Activated CD8-positive, alpha-beta T cell treated with anti-CD3 and anti-CD28 coated beads for 36 hours (primary cell): ENCODE results near the gene PRR7. TPM values are rescaled to one million over a fixed set of nuclear protein-coding genes. Genes with fewer than 3 reads are reported as not detected.

Experiments
- ATAC-seq: fragments of 200-7000 bp; cut with Tn5 transposase; one replicate; pipeline ENCODE4 v1.10.0; 2021; ENCODE audit warnings: mild to moderate bottlenecking, moderate library complexity
- CTCF ChIA-PET: fragments of 350-600 bp; sonication (Branson Sonifier 250); formaldehyde crosslinking; loops from one replicate; lab custom pipeline; 2021; ENCODE audit warnings: antibody characterized with exemption; lab: Charles Lee
- POLR2A ChIA-PET: fragments of 350-600 bp; sonication (Branson Sonifier 250); formaldehyde crosslinking; loops from one replicate; lab custom pipeline; 2021; ENCODE audit warnings: antibody characterized with exemption; lab: Charles Lee
- DNase-seq: peaks from one replicate; pipeline ENCODE4 v3.0.0-alpha.2; 2020
- H3K27ac Mint-ChIP-seq: one replicate; pipeline ENCODE4 v1.8.0; 2021; ENCODE audit warnings: mild to moderate bottlenecking, mixed read lengths
- H3K27me3 Mint-ChIP-seq: one replicate; pipeline ENCODE4 v1.8.0; 2021; ENCODE audit warnings: mixed read lengths
- H3K36me3 Mint-ChIP-seq: one replicate; pipeline ENCODE4 v1.8.0; 2021; ENCODE audit warnings: low read depth, mixed read lengths
- H3K4me1 Mint-ChIP-seq: one replicate; pipeline ENCODE4 v1.8.0; 2021; ENCODE audit warnings: low read depth, mixed read lengths
- H3K4me3 Mint-ChIP-seq: one replicate; pipeline ENCODE4 v1.8.0; 2021; ENCODE audit warnings: mild to moderate bottlenecking, moderate library complexity, mixed read lengths
- H3K9me3 Mint-ChIP-seq: one replicate; pipeline ENCODE4 v1.8.0; 2021; ENCODE audit warnings: mixed read lengths
- intact Hi-C: fragments of 100-400 bp; cut with micrococcal nuclease; formaldehyde crosslinking; loops from one replicate; pipeline ENCODE4 v1.10.0; 2022
- total RNA-seq, 2 experiments: library from RNA; stranded (reverse); gene quantifications; one replicate each; pipeline ENCODE4 v1.2.3, GENCODE V29; 2021
- TF ChIP-seq, protein P1 (sequence below): fragments of 200-600 bp; IDR thresholded peaks from one replicate; pipeline ENCODE4 v1.8.0; 2022; ENCODE audit warnings: antibody characterized with exemption, mild to moderate bottlenecking

The PRR7 gene
- total RNA-seq, 2 experiments from 2014 or later: 32.6 to 36.4 TPM

DNA sequence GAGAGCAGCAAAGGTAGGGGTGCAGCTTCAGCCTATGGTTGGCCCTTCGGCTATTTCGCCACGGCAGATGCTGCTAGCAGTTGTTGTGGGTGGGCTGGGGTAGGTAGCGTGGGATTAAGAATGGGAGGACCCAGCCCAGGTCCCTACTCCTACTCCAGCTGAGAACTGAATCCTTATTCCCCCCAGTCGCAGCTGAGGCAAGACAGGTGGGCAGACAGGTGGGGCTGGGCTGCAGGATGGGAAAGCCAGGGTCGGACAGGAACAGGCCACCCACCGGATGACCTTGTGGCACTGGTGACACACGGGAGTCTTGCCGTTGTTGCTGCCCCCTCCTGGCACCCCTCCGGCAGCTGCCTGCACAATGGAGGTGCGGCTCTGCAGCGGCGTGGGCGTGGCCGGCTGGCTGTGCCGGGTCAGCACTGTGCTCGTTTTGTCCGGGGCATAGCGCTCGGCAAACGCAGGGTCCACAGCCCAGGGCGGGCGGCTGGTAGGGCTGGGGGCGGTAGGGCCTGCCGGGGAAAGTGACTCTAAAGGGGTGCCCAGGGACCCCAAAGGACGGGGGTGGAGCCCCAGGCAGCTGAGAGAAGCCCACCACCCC, 42.6 kb downstream of the PRR7 start:
- ATAC-seq (no peak), DNase-seq (peak; percentile 15)
- Mint-ChIP-seq H3K27me3 (no peaks in the 10 kb centered on the region), H3K9me3 (no peaks in the 10 kb centered on the region), H3K36me3 (peaks cover 43% of the 10 kb centered on the region), H3K4me1 (peaks cover 10% of the 10 kb centered on the region), H3K27ac (no peak overlapping the region), H3K4me3 (no peak overlapping the region)
- TF ChIP-seq, protein P1, sequence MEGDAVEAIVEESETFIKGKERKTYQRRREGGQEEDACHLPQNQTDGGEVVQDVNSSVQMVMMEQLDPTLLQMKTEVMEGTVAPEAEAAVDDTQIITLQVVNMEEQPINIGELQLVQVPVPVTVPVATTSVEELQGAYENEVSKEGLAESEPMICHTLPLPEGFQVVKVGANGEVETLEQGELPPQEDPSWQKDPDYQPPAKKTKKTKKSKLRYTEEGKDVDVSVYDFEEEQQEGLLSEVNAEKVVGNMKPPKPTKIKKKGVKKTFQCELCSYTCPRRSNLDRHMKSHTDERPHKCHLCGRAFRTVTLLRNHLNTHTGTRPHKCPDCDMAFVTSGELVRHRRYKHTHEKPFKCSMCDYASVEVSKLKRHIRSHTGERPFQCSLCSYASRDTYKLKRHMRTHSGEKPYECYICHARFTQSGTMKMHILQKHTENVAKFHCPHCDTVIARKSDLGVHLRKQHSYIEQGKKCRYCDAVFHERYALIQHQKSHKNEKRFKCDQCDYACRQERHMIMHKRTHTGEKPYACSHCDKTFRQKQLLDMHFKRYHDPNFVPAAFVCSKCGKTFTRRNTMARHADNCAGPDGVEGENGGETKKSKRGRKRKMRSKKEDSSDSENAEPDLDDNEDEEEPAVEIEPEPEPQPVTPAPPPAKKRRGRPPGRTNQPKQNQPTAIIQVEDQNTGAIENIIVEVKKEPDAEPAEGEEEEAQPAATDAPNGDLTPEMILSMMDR: no peak
- POLR2A ChIA-PET: interaction anchor here (0.8 to 2.1 kb wide), 4 partner anchors 13 to 47 kb away, joined by 3 to 5 read pairs (median 3); no protein-coding TSS in a partner anchor
- CTCF ChIA-PET: interaction anchor here (1.2 to 5.1 kb wide), 3 partner anchors 11 to 99 kb away, joined by 3 to 26 read pairs (median 5); no protein-coding TSS in a partner anchor
- intact Hi-C loops: no loop called here

DNA sequence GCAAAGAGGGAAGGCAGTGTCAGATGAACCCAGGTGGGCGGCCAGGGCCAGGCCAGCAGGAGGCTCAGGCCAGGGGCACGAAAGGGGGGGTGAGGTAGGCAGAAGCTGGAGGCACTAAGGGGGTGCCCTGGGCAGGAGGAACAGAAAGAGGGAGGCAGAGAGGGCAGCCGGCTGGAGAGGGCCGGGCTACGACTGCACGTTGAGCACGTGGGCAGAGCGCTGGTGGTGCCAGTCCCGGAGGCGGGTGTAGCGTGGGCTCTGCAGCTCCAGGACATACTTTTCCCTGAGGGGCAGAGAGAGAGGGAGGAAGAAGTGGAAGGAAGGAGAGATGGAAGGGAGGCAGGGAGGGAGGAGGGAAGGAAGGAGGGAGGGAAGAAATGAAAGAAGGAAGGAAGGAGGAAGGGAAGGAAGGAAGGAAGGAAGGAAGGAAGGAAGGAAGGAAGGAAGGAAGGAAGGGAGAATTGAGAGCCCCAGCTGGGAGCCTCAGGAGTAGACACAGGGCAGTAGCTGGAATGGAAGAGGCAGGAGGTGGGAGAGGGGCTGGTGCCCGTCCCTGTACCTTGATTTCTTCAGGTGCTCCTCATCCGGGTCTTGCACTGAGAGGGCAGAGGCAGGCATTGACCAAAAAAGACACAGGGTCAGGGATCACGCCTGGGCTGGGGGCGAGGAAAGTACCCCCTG, 43.8 kb downstream of the PRR7 start:
- peaks cover 20% of the 10 kb centered on the region for H3K4me1 Mint-ChIP-seq
- H3K27me3 Mint-ChIP-seq: no peaks in the 10 kb centered on the region
- TF ChIP-seq, protein P1: no peak
- no peak for DNase-seq
- peaks cover 43% of the 10 kb centered on the region for H3K36me3 Mint-ChIP-seq
- H3K27ac Mint-ChIP-seq: no peak overlapping the region
- no peaks in the 10 kb centered on the region for H3K9me3 Mint-ChIP-seq
- intact Hi-C loops: no loop called here
- ATAC-seq: no peak
- CTCF ChIA-PET: interaction anchor here (1.0 to 5.1 kb wide), 4 partner anchors 10 to 100 kb away, joined by 3 to 26 read pairs (median 4); no protein-coding TSS in a partner anchor
- POLR2A ChIA-PET: interaction anchor here (1.1 to 2.1 kb wide), 2 partner anchors 14 to 15 kb away, joined by 3 to 5 read pairs; no protein-coding TSS in a partner anchor
- no peak overlapping the region for H3K4me3 Mint-ChIP-seq

DNA sequence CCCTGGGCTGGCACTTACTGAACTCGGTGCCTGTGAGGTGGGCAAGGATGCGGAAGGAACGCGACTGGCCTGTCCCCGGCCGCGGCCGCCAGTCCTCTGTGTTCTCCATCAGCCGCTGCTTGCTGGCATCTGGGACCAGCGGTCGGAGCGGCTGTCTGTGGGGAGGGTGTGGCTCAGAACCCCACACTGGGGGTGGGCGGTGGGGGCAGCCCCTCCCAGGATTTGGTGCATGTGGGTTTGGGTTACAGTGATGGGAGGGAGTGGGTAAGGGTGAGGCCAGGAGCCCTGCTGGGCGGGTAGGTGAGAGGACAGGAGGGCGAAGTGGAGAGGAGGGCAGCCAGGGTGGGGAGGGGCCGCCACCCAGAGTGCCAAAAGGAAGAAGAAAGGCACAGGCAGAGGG, 44.4 kb downstream of the PRR7 start:
- H3K36me3 Mint-ChIP-seq: peaks cover 43% of the 10 kb centered on the region
- ChIA-PET POLR2A (no interaction called here), CTCF (interaction anchor here (1.0 to 5.1 kb wide), 2 partner anchors 9 to 13 kb away, joined by 3 to 26 read pairs; no protein-coding TSS in a partner anchor)
- peaks cover 24% of the 10 kb centered on the region for H3K4me1 Mint-ChIP-seq
- H3K27ac Mint-ChIP-seq: no peak overlapping the region
- TF ChIP-seq, protein P1: no peak
- DNase-seq: no peak
- H3K27me3 Mint-ChIP-seq: no peaks in the 10 kb centered on the region
- no peaks in the 10 kb centered on the region for H3K9me3 Mint-ChIP-seq
- H3K4me3 Mint-ChIP-seq: no peak overlapping the region
- ATAC-seq: no peak
- intact Hi-C loops: no loop called here

GRCh38 chr5:177491429-177491945, 44.9 kb downstream of the PRR7 start:
- intact Hi-C loops: no loop called here
- Mint-ChIP-seq H3K4me1 (peaks cover 27% of the 10 kb centered on the region), H3K27me3 (no peaks in the 10 kb centered on the region), H3K36me3 (peaks cover 39% of the 10 kb centered on the region), H3K4me3 (no peak overlapping the region), H3K9me3 (no peaks in the 10 kb centered on the region), H3K27ac (no peak overlapping the region)
- POLR2A ChIA-PET: interaction anchor here (1.6 to 7.1 kb wide), 2 partner anchors 14 to 44 kb away, joined by 10 to 130 read pairs; partner anchors contain the start of genes DBN1 and PRR7
- DNase-seq: peak; percentile 60
- CTCF ChIA-PET: interaction anchor here (0.7 to 5.1 kb wide), 3 partner anchors 10 to 16 kb away, joined by 3 to 26 read pairs (median 3); no protein-coding TSS in a partner anchor
- TF ChIP-seq, protein P1: peak; percentile 84
- peak; percentile 37 for ATAC-seq
